ENCODE measurements around the gene GNAO1. TPM values are rescaled to one million over a fixed set of nuclear protein-coding genes. Genes with fewer than 3 reads are reported as not detected.

Gene GNAO1
- total RNA-seq, 4 donors from 2014 or later, result 0.50 to 1.5 (median 0.66) TPM

DNA sequence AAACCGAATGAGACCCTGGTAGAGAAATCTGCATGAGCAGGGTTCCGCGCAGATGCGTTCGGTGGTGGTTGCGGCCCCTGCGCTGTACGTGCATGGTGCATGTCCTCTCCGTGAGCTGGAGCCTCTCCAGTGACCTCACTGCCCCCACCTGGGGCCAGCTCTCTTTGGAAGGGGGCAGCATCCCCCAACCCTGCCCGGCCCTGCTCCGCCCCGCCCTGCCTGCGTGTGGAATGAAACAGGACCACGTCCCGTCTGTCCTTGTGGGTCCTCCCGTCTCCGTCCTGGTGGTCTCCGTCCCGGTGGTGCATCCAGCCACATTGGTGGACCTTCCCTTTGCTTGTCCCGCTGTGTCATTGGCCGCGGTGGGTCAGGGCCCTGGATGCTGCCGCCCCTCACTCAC is 149.1 kb downstream of the GNAO1 start:
- no peaks in the 10 kb centered on the region for H3K27me3 ChIP-seq
- no peak for DNase-seq
- H3K9me3 ChIP-seq, result no peaks in the 10 kb centered on the region
- H3K27ac ChIP-seq, result no peak overlapping the region
- no peaks in the 10 kb centered on the region for H3K36me3 ChIP-seq
- TF ChIP-seq, protein P1, sequence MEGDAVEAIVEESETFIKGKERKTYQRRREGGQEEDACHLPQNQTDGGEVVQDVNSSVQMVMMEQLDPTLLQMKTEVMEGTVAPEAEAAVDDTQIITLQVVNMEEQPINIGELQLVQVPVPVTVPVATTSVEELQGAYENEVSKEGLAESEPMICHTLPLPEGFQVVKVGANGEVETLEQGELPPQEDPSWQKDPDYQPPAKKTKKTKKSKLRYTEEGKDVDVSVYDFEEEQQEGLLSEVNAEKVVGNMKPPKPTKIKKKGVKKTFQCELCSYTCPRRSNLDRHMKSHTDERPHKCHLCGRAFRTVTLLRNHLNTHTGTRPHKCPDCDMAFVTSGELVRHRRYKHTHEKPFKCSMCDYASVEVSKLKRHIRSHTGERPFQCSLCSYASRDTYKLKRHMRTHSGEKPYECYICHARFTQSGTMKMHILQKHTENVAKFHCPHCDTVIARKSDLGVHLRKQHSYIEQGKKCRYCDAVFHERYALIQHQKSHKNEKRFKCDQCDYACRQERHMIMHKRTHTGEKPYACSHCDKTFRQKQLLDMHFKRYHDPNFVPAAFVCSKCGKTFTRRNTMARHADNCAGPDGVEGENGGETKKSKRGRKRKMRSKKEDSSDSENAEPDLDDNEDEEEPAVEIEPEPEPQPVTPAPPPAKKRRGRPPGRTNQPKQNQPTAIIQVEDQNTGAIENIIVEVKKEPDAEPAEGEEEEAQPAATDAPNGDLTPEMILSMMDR (IDR thresholded peaks at IDR 0.05), result no peak
- TF ChIP-seq POLR2A (IDR thresholded peaks at IDR 0.05), result no peak
- peaks cover 16 to 64% (median 20%) of the 10 kb centered on the region in 3 donors for H3K4me1 ChIP-seq
- H3K4me3 ChIP-seq, result no peak overlapping the region
- intact Hi-C loops (cut with DNase I), result no loop called here
- WGBS, 2 donors, result 96% methylated on average over 14 to 21 of the region's 23 CpGs

- Histone ChIP-seq H3K4me3 (no peak overlapping the region), H3K27me3 (no peaks in the 10 kb centered on the region), H3K27ac (no peak overlapping the region), H3K9me3 (no peaks in the 10 kb centered on the region), H3K4me1 (peaks cover 11 to 59% (median 15%) of the 10 kb centered on the region in 3 donors), H3K36me3 (no peaks in the 10 kb centered on the region)
- intact Hi-C loops (cut with DNase I), result no loop called here
- no peak for DNase-seq
- TF ChIP-seq, protein P1 (IDR thresholded peaks at IDR 0.05), result no peak
- TF ChIP-seq POLR2A (IDR thresholded peaks at IDR 0.05), result no peak
- WGBS, 2 donors, result 91% methylated on average over 9 of the region's 17 CpGs; no CpG with 5 or more reads in 1 of the 2 donors
These were observed 149.6 kb downstream of the GNAO1 start for GRCh38 chr16:56340864-56341365.

- intact Hi-C loops (cut with DNase I), result no loop called here
These were observed 150.5 kb downstream of the GNAO1 start for GRCh38 chr16:56341656-56342399.

DNA sequence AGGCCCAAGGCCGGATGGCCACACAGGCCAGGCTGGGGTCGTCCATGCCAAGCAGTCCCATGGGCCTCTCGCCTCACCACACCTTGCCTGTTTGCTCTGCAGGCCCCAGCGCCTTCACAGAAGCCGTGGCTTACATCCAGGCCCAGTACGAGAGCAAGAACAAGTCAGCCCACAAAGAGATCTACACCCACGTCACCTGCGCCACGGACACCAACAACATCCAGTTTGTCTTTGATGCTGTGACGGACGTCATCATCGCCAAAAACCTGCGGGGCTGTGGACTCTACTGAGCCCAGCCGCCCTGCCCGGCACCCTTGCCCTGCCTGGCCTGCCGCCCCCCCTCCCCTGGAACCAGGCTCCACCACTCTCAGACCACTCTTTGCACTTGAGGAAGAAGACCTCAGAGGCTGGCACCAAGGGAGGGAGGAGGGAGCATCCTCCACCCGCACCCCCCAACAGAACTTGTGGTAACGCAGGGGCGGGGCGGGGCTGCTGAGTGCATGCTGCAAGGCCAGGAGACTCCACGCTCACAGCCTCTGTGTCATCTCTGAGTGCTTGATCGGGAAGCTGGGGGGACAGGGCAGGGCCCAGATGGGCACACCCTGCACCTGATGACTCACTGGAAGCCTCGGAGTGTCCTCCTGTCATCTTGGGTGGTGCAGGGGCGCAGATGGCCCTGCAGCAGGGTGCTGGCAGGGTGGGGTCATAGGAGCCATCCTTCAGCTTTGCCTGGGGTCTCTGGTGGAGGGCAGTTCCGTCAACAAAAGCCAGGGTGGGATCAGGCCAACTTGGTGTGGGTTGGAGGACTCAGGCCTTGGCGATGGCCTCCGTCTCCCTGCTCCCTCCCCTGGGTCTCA is 152.6 kb downstream of the GNAO1 start:
- 72 to 94% methylated on average over 2 to 16 of the region's 27 CpGs for WGBS, 2 donors
- DNase-seq, result no peak
- Histone ChIP-seq H3K9me3 (no peaks in the 10 kb centered on the region), H3K27ac (peak overlapping the region in 1 of 4 donors; percentile 21), H3K27me3 (no peaks in the 10 kb centered on the region), H3K4me3 (no peak overlapping the region), H3K36me3 (no peaks in the 10 kb centered on the region), H3K4me1 (peaks cover 0 to 48% (median 5%) of the 10 kb centered on the region in 3 donors)
- no peak for TF ChIP-seq POLR2A (IDR thresholded peaks at IDR 0.05)
- TF ChIP-seq, protein P1 (IDR thresholded peaks at IDR 0.05), result no peak
- intact Hi-C loops (cut with DNase I), result no loop called here

More at GRCh38 chr16:56341656-56342399, 150.5 kb downstream of the GNAO1 start:
- Histone ChIP-seq H3K27me3 (no peaks in the 10 kb centered on the region), H3K4me3 (no peak overlapping the region), H3K27ac (no peak overlapping the region), H3K36me3 (no peaks in the 10 kb centered on the region), H3K4me1 (peaks cover 5 to 50% (median 6%) of the 10 kb centered on the region in 3 donors), H3K9me3 (no peaks in the 10 kb centered on the region)
- no peak for DNase-seq
- 40 to 57% methylated on average over 1 of the region's 9 CpGs for WGBS, 2 donors
- no peak for TF ChIP-seq POLR2A (IDR thresholded peaks at IDR 0.05)
- TF ChIP-seq, protein P1 (IDR thresholded peaks at IDR 0.05), result no peak

All from esophagus squamous epithelium (tissue), 5 donors.